ENCODE data around the gene RAI14. TPM values are rescaled to one million over a fixed set of nuclear protein-coding genes. Genes with fewer than 3 reads are reported as not detected.

RAI14 gene
- total RNA-seq, 1 donor: 0.54 TPM

DNA sequence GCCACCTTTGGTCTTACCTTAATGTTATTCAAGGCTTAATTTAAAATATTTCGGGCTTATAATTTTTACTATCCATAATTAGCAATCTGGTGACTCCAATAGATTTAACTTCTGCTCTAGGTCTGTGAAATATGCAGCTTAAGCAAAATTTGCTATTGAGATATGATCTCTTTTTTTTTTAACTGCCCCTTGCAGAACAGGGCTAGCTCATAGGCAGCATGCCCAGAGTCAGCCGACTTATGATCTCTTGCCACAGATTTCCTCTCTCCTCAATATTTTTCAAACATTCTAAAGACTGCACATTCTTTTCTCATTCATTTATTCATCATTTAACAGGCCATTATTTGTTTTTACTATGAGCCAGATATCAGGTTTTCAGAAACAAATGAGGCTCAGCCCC is 187.4 kb downstream of the RAI14 start:
- no peak for DNase-seq (ENCODE audit: low read depth in 2 of 3, low spot score in 2 of 3)

DNA sequence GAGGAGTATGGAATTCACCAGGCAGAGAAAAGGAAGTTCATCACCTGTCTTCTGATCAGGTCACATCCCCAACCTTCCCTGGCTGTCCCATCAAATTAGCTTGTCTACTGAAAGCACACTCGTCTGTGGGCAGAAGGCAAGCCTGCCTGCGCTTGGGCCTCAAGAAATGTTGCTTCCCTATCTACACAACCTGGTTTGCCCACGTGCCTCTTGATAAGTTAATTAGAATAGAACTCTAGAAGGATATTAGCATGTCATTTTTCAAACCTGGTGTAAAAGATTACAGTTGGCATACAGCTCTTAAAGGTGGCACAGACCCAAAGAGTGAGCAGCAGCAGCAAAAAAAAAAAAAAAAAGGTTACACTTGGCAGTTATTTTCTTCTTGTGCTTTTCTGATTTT is 188.0 kb downstream of the RAI14 start:
- DNase-seq (ENCODE audit: low read depth in 2 of 3, low spot score in 2 of 3): peak in 2 of 3 donors; percentile 7 to 8

DNA sequence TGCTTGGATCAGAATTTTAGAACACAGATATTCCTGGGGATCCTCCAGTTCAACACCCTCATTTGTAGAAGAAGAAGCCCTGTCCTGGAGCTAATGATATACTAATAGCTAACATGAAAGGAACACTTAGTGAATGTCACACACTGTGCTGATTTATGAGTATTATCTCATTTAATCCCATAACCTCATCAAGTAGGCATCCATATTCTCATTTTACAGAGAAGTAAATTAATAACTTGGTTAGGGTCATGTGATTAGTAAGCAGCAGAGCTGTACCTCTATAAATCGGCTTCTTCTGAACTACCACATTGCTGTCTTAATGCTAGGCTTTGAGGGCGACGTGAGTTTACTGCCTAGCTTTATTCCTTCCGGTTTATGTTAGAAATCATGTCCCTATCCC is 188.9 kb downstream of the RAI14 start:
- no peak for DNase-seq (ENCODE audit: low read depth in 2 of 3, low spot score in 2 of 3)

DNA sequence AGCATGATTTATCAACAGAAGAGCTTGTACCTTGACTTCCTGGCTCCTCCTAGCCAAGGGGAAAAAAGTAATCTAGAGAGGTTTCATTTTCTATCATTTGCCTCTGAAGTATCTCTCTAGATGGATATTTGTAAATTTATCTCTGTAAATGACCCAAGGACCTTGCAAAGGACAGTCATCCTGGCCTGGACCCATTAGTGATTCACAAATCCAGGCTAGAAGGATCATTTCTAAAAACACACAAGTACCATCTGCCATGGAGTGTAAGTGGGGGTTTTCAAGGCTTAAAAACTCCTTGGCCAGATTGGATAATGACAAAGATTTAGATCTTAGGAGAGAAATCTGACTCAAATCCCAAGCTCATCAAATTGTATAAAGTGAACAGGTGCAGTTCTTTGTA is 190.9 kb downstream of the RAI14 start:
- DNase-seq (ENCODE audit: low read depth in 2 of 3, low spot score in 2 of 3): no peak

DNA sequence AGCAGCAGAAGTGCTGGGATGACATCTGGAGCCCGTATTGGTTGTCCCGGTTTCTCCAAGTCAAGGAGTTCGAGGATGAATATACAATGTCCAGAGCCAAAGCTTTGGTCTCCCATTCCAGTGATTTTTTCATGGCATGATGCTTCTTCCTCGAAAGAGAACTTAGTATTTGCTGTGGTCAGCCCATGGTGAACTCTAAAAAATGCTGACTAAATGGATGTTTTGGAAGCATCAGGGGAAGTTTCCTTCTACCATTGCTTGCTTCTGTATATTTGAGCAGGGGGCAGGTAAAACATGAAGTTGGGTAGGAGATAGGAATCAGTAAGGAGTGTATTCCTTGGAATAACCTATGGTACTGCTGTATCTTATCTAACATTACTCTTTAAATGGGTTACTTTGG is 191.4 kb downstream of the RAI14 start:
- DNase-seq (ENCODE audit: low read depth in 2 of 3, low spot score in 2 of 3): no peak

DNA sequence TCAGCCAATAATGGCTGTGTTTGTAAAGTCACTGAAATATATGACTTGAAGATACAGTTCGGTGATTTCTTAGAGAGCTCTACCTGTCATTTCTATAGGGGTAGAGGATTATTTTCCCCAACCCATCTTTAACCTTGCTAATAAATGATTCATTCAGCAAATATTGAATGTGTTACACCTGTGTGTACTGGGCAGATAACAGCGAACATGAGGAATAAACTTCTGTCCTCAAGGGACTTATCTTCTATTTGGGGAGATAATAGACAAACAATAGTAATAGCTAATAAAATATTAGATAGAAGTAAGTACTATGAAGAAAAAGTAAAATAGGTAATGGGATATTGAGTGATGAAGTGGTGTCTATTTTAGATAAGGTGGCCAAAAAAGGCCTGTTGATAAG is 192.1 kb downstream of the RAI14 start:
- no peak for DNase-seq (ENCODE audit: low read depth in 2 of 3, low spot score in 2 of 3)

DNA sequence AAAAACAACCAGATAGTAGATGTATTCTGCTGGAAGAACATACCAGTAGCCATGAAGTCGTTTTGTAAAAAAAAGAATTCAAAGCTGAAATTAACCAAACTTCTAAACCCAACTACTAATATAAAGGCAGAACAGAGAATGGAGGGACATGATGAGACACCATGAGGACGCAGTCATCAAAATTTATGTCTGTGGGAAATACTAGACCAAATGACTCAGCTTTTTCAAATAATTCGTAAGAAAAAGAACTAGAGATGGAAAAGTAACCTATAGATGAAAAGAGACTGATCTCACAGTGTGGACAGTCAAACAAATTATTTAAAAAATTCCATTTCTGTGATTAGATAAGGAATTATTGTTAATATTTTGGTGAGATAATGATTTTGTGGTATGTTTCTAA is 193.1 kb downstream of the RAI14 start:
- DNase-seq (ENCODE audit: low read depth in 2 of 3, low spot score in 2 of 3): no peak

DNA sequence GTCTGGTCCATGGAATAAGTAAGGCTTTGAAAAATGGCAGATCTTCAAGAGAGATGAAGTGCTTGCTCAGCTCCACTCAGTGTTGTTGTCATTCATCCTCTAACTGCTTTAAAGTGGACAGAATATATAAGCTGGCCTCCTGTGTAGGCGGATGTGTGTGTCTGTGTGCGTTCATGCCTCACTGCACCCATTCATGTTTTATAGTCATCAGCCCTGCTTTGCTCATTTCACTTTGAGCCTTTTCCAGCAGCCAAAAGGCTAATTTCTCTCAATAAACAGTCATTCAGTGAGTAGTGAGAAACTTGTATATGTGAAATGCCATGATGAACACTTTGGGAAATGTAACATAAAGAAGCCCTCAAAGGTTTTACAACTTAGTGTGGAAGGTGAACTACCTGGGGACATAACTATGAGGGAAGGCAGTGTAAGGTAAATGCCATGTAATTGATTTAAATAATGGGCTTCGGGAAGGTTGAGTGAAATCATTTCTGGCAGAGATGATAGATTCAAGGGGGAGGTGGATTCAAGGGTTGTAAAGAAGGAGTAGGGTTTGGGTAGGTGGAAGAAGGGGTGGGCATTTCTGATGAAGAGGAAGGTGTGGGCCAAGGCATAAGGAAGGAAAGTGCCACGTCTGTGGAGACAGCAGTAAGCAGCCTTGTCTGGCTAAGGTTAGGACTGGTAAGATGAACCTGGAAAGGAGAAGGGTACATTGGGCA is 198.5 kb downstream of the RAI14 start:
- no peak for DNase-seq (ENCODE audit: low read depth in 2 of 3, low spot score in 2 of 3)

DNA sequence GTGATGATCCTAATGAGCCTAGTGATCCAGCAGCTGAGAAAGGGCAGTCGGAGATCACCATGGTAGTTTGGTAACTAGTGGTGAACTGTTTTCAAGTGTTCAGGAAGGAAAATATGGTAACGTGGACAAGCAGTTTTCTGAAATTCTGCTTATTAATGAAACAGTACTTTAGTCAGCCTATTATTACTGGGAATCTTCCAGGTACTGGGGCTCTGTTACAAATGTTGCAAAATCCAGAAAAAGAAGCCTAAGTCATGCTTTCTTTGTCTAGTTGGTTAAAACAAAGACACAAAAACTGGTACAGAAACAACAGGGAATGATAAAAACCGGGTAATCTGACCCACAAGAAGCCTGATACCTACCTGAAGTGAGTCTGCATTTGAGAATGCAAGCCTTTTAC is 201.0 kb downstream of the RAI14 start:
- no peak for DNase-seq (ENCODE audit: low read depth in 2 of 3, low spot score in 2 of 3)

DNA sequence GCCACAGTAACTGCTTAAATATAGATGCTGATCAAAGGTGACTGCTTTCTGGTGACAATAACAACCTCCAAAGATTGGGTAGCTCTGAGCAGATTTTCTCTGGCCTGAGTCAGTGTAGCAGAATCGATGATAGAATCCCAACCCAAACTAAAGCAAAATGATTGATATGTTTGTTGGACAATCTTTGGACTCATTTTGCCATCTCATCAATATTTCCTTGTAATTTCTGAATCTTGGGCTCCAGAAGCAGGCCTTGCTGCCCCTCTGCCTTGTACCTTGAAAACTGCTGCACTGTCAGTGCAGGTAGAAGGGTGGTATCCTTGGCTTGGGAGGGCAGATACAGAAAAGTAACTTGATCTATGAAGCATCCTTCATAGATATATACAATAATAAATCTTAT is 201.8 kb downstream of the RAI14 start:
- DNase-seq (ENCODE audit: low read depth in 2 of 3, low spot score in 2 of 3): no peak

DNA sequence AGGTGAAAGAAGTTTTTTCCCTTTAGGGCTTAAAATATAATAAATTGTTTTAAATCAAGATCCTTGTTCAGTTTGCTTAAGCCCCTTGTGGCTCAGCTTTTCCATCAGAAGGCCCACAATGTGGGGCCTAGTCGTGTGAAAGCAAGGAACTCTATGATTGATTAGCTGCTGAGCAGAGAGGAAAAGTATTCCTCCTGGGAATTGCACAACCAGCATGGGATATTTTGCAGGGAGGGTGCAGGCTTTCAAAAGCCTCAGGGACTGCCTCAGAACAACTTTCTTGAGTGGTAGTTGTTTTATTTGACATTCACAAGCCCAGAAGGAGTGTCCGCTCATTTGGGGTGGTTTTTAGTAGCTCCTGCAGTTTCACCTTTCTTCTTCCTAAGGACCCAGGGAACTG is 202.7 kb downstream of the RAI14 start:
- no peak for DNase-seq (ENCODE audit: low read depth in 2 of 3, low spot score in 2 of 3)

DNA sequence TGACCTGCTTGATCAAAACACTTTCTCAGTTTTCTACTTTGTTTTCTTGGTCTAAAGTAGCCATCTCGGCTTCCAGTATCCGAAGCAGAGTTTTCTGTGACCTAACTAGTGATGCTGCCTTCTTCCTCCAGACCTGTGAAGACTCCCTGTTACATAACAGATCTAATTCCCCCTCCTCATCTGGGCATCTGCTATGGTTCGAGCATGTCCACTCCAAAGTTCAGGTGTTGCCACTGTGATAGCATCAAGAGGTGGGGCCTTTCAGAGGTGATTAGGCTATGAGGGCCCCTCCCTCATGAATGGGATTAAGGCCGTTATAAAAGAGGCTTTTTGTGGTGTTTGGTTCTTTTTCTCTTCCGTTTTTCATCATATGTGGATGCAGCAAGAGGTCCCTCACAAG is 203.1 kb downstream of the RAI14 start:
- DNase-seq (ENCODE audit: low read depth in 2 of 3, low spot score in 2 of 3): no peak

DNA sequence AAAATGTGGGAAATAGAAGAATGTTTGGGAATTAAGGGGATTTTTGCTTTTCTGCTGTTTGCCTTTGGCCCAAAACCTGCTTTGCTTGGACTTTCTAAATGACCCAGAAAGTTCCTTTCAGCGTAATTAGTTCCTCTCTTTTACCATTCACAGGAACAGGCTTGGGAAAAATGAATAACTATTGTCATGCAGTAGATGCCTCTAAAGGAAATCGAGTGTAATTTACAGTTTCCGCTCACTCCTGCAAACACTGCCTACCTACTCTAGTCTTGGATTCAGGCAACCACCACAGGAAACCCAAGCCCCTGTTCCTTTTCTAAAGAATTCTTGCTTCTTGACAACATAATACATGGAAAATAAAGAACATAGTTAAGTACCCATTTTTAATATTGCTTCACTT is 207.8 kb downstream of the RAI14 start:
- no peak for DNase-seq (ENCODE audit: low read depth in 2 of 3, low spot score in 2 of 3)

DNA sequence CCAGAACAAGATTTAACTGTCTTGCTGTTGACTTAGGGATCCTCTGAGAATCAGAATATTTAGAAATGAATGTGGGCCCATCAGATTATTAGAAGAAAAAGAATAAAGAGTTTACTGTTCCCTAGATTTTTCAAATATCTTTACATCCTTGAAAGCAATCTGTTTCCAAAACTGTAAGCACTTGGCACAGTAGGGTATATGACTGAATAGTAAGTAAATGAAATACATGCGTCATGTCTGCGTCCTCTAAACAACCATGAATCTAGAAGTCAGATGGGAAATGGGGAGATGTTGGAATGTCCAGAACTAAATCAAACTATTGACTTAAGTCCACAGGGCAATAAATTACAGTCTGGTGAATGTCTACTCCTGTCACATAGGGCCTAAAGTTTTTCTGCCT is 209.0 kb downstream of the RAI14 start:
- no peak for DNase-seq (ENCODE audit: low read depth in 2 of 3, low spot score in 2 of 3)

DNA sequence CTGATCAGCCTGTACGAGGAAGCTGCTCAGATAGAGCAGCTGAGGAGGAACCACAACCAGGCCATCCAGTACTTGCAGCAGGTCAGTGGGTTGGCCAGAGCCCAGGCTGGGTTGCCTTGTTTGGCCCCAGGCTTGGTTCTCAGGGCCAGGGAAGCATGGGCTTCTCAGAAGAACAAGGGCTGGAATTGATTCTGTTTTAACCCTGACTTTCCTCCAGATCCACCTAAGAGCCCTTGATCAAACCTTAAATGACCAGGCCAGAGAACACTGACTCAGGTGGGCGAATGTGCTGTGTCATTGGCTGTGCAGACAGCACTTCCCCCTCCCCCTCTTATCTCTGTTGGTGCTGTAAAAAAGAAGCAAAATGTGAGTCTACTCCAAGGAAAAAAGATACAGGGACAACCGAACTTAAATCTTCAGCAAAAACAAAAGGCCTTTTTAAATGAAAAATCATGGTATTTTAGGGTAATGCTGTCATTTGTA is 210.9 kb downstream of the RAI14 start:
- DNase-seq (ENCODE audit: low read depth in 2 of 3, low spot score in 2 of 3): no peak

DNA sequence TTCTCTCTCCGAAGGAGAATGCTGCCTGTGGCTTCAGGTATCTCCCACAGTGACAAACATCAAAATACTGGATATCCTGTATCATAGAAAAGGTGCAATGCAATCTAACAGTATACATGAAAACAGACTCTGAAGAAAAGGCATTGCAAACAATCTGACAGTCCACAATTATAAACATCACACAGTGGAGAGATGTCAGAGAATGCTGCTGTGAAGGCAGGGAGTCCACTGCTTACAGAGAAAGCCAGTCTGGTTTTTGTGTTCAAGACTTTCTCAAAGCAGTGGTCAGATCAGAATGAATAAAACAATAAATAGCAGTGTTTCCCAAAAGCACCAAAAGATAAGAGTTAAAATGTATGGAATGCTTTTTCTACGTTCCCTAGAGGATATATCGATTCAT is 211.5 kb downstream of the RAI14 start:
- DNase-seq (ENCODE audit: low read depth in 2 of 3, low spot score in 2 of 3): no peak

DNA sequence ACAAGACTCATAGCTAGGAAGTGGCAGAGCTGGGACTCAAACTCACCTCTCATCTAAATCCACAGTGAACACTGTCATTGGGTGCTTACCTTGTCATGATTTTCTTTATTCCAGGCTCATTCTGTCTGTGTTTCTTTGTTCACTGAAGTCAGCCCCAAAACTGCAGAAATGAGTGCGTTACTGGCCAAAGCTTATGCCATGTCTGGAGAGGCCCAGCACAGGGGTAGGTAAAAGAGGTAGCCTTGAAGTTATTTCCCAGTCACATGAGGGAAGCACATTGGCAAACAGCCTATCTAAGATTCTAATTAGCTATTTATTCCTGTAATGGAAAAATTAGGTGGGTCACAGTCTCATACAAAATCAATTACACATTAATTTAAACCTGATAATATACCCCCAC is 212.7 kb downstream of the RAI14 start:
- DNase-seq (ENCODE audit: low read depth in 2 of 3, low spot score in 2 of 3): no peak

DNA sequence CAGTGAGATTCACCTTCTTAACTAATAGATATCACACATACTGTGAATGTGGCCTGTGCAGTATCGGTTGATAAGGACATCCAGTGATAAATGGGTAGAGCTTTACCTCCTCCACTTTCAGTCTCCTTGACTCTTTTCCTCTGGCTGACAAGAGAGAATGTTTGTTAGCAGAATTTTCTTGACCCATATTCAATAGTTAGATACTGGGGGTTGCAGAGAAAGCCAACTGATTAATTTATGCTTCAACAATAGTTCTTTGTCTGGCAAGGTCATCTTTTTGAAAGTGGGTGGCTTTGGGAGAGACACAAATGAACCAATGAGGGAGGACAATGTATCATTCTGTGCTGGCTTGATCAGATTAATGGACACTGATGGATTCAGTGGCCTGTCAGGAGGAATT is 213.1 kb downstream of the RAI14 start:
- DNase-seq (ENCODE audit: low read depth in 2 of 3, low spot score in 2 of 3): no peak

DNA sequence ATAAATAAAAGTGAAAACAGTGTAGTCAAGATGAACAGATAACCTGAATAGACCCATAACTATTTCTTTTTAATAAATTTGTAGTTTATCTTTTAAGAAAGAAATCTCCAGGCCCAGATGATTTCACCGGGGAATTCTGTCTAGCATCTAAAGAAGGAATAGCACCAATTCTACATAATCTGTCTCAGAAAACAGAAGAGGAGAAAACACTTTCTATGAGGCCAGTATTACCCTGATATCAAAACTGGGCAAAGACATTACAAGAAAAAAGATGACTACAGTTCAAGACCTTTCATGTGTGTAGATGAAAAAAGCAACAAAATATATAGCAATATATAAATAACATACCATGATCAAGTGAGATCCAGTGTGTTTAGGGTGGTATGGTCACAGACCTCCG is 214.3 kb downstream of the RAI14 start:
- DNase-seq (ENCODE audit: low read depth in 2 of 3, low spot score in 2 of 3): no peak

DNA sequence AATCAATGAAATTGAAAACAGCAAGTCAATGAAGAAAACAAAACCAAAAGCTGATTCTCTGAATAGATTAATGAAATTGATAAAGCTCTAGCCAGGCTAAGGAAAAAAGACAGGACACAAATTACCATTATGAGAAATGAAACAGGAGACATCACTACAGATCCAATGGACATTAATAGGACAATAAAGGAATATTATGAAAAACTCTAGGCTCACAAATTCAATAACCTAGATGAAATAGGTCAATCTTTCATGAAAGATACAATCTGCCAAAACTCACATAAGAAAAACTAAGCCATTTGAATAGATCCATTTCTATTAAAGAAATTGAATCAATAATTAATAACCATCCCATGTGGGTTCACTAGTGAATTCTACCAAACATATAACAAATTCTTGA is 220.1 kb downstream of the RAI14 start:
- no peak for DNase-seq (ENCODE audit: low read depth in 2 of 3, low spot score in 2 of 3)

DNA sequence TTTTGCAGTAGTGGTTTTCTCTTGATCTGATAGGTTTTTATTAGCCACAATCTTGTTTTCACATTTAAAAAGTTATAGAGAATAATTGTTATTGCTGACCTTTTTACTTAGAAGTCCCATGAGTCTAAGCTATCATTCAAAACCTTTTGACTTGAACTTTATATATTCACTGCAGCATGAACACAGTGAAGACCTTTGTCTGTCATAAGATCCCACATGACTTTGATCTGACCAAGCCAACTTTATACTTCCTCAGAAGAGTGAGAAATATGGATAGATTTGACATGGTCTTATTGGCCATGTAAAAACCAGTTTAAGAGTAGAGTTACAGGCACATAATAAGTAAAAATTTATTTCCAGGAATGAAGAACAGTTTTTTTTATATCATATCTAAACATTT is 225.1 kb downstream of the RAI14 start:
- DNase-seq (ENCODE audit: low read depth in 2 of 3, low spot score in 2 of 3): no peak
